22Rv1 (cell line): ENCODE results near the gene CRADD.
"Not testable (repeated sequence)": the region's sequence is repeated elsewhere in the genome, so short reads cannot be mapped to it uniquely, and the experiment has no call there.

Experiments used
- H3K27ac ChIP-seq: fragments of 450-650 bp; 2 replicates; pipeline ENCODE4 v1.5.1; 2017
- ZFX ChIP-seq: fragments of 450-650 bp; IDR thresholded peaks from 2 replicates; pipeline ENCODE4 v1.6.1; 2017; ENCODE audit warnings: antibody characterized with exemption, borderline replicate concordance
- TF ChIP-seq, protein P1 (sequence below): fragments of 450-650 bp; IDR thresholded peaks from 2 replicates; pipeline ENCODE4 v1.5.1; 2017; ENCODE audit warnings: mild to moderate bottlenecking

CRADD gene

DNA sequence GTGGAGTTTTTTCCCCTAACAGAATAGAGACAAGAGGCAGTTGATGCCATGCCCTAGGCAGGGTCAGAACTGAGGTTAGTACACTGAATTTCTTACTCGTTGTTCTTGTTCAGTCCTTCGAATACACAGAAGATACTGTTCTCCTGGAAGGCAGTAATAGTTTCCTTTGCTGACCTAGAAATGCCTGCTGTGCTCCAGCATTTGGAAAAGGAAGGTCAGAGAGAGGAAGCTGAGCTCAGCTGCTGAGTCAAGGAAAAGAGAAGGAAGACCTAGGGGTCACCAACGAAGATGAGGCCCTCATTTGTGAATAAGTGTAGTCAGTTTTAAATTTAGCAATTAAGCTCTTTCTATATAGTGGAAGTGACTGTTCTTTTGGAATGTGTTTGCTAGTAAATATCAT is 100.1 kb downstream of the CRADD start:
- TF ChIP-seq, protein P1, sequence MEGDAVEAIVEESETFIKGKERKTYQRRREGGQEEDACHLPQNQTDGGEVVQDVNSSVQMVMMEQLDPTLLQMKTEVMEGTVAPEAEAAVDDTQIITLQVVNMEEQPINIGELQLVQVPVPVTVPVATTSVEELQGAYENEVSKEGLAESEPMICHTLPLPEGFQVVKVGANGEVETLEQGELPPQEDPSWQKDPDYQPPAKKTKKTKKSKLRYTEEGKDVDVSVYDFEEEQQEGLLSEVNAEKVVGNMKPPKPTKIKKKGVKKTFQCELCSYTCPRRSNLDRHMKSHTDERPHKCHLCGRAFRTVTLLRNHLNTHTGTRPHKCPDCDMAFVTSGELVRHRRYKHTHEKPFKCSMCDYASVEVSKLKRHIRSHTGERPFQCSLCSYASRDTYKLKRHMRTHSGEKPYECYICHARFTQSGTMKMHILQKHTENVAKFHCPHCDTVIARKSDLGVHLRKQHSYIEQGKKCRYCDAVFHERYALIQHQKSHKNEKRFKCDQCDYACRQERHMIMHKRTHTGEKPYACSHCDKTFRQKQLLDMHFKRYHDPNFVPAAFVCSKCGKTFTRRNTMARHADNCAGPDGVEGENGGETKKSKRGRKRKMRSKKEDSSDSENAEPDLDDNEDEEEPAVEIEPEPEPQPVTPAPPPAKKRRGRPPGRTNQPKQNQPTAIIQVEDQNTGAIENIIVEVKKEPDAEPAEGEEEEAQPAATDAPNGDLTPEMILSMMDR = no peak
- no peak for TF ChIP-seq ZFX
- H3K27ac ChIP-seq = no peak overlapping the region

DNA sequence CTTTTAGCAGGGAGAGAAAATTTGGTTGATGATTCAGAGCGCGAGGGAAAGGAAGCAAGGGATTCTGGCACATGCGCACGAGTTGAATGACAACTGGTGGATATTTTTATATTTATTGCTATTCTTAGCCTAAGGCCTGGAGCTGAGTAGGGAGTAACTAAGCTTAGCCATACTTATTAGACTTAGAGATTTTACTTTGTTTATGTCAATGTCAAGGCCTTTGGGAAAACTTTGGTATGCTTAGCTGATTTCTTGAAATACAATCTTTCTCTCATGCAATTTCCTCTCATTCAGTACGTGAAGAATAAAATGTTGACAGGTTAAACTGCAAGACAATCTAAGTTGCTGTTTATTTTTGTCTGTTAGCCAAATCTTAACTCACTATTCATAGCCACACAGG is 101.1 kb downstream of the CRADD start:
- no peak for TF ChIP-seq ZFX
- TF ChIP-seq, protein P1 = no peak
- H3K27ac ChIP-seq = no peak overlapping the region

DNA sequence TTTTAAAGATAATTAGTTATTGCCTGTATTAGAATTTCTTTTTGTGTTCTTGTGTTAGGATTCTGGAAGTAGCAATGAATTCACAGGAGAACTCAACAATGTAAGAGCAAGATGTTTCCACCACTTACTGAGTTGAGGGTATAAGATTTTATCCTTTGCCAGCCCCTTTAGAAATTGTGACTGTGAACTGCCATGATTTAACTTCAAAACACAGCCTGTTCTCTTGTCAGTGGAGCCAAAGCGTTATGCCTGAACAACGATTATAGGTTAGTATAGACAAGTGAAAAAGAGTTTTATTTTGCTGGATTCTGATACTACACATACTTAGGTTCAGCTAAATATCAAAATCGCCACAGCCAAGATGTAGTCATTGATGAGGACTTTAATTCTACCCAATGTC is 101.6 kb downstream of the CRADD start:
- no peak for TF ChIP-seq ZFX
- TF ChIP-seq, protein P1 = no peak
- H3K27ac ChIP-seq = no peak overlapping the region

DNA sequence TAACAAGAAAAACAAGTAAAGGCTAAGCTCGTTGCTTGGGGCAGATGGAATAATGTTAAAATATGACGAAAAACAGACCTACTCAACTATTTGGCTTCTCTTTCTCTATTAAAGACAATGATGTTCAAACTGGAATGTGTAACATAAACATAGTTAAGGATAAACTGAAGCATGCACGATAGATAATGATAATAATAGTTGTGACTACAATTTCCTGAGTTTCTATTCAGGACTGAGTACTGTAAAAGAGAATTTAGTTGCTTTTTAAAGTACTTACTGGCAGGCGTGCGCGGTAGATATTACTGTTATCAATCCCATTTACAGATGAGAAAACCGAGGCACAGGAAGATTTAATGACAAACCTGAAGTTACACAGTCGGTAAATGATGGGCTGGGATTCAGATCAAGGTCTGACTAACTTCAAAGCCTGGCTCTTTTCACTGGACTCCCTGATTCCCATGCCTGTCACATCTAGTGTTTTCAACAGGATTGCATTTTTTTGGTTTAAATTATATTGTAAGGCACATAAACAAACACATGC is 103.0 kb downstream of the CRADD start:
- TF ChIP-seq, protein P1 = no peak
- TF ChIP-seq ZFX = no peak
- no peak overlapping the region for H3K27ac ChIP-seq

DNA sequence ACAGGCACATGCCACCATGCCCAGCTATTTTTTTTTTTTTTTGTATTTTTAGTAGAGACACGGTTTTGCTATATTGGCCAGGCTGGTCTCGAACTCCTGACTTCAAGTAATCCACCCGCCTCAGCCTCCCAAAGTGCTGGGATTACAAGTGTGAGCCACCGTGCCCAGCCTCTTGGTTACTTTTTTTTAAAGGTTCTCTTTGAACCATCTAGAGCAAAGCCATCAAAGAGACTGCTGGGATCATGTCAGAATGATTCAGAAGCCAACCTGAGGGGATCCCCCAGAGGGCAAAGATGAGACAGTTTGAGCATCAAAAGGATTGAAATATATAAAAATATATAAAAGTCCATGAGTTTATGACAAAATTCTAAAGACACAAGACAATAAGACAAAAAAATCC is 103.7 kb downstream of the CRADD start:
- H3K27ac ChIP-seq = not testable (repeated sequence)

DNA sequence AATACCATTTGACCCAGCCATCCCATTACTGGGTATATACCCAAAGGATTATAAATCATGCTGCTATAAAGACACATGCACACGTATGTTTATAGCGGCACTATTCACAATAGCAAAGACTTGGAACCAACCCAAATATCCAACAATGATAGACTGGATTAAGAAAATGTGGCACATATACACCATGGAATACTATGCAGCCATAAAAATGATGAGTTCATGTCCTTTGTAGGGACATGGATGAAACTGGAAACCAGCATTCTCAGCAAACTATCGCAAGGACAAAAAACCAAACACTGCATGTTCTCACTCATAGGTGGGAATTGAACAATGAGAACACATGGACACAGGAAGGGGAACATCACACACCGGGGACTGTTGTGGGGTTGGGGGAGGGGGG is 104.8 kb downstream of the CRADD start:
- not testable (repeated sequence) for H3K27ac ChIP-seq

DNA sequence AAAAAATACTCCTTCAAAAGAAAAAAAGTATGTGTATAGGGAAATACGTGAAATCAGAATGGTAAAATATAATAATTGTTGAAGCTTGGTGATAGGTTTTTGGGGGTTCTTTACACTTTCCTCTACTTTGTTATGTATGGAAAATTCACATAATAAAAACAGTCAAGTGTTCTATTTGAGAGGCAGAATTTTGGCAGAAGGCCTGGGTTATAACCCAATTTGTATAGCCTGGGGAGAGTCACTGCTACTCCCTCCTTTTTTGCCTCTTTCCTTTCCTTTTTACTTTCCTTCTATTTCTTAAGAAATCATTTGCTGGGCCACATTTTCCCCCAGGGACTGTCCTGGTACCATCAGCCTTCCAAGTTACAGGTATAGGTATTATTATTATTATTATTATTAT is 105.7 kb downstream of the CRADD start:
- H3K27ac ChIP-seq = no peak overlapping the region
- no peak for TF ChIP-seq ZFX
- TF ChIP-seq, protein P1 = no peak

DNA sequence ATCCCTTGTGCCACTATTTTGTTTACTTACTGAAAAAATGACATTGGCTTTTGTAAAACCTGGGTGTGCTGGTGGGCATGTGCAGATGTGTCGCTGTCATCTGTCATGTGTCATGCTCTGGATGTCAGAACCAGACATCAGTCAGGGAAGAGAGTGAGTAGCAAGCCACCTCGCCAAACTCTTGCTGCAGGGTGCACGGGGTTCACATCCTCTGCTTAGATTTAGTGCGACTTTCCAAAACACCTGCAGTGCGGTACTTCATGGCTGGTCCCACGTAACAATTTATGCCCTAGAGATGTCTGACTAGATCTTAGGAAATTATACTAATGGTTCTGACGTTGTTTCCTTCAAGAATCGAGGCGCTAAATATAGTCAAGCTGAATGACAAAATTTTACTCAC is 106.7 kb downstream of the CRADD start:
- H3K27ac ChIP-seq = peak overlapping the region; percentile 51
- TF ChIP-seq, protein P1 = no peak
- no peak for TF ChIP-seq ZFX
